K562 (cell line): Measurements from ENCODE around the gene ENO3. TPM values are rescaled to one million over a fixed set of nuclear protein-coding genes. Genes with fewer than 3 reads are reported as not detected.

Experiments used
- microRNA-seq: library from miRNA; unstranded; fragments of <30 nt; microRNA quantifications from one replicate; pipeline ENCODE4, GENCODE V29; 2018; ENCODE audit warnings: borderline microRNAs expressed
- polyA plus RNA-seq, 8 experiments: library from polyadenylated mRNA; depleted of rRNA in 4 of 8; stranded (reverse) in 5 of 8; unstranded in 3 of 8; fragments of >200 nt; fragmentation: Nextera tagmentation in 2 of 8; fragmentation: Illumina TruSeq in 1 of 8; extraction: Ambion mirVana in 2 of 8; extraction: Trizol in 1 of 8; gene quantifications; 2 replicates each; pipeline versions ENCODE4 v1.2.1 to v1.2.3, GENCODE V29; 2011 to 2014; ENCODE audit warnings: inconsistent platforms in 1 of 8, missing spikeins in 1 of 8
- small RNA-seq: library from RNA; depleted of rRNA; stranded (forward); fragments of <200 nt; gene quantifications from one replicate; pipeline ENCODE3, GENCODE V24; 2014
- total RNA-seq, 7 experiments: library from RNA; depleted of rRNA in 6 of 7; stranded (reverse); fragments of >200 nt in 6 of 7; fragmentation: Illumina TruSeq in 2 of 7; extraction: Trizol in 2 of 7; gene quantifications; 2 replicates each; pipeline versions ENCODE4 v1.2.1 to v1.2.3, GENCODE V29; 2011 to 2021; ENCODE audit warnings: low replicate concordance in 1 of 7

The ENO3 gene
- total and polyA plus RNA-seq, 9 of the 15 experiments (the other 6 are each of a cell fraction or from before 2014, with no cell fraction given): 5.7 to 17.2 (median 9.9) TPM

Small RNA genes within 50 kb of the gene (microRNA-seq; reads per million reads assigned to microRNA genes)
- gene MIR6864: 0.27 reads per million
- gene MIR6865: not detected

Small RNA genes within 50 kb of the gene (small RNA-seq; reads per million reads assigned to genes)
- not detected for gene MIR6864
- 0.11 reads per million for gene MIR6865

Other genes with a start within 250 kb of the ENO3 start
Only the 7 nearest of the 26 such genes appear.
- not detected in 2 replicates for gene GP1BA, start 18.8 kb upstream of the ENO3 start, total RNA-seq (2014; rRNA removed)
- gene GP1BA, start 18.8 kb upstream of the ENO3 start, total RNA-seq (2014; rRNA removed; fragmentation: Illumina TruSeq; extraction: Trizol): not detected in 2 replicates
- not detected in 2 replicates for gene GP1BA, start 18.8 kb upstream of the ENO3 start, total RNA-seq (2015; rRNA removed; fragmentation: Illumina TruSeq; extraction: Trizol)
- not detected in 2 replicates for gene GP1BA, start 18.8 kb upstream of the ENO3 start, total RNA-seq (2021)
- gene GP1BA, start 18.8 kb upstream of the ENO3 start, polyA plus RNA-seq (2011; rRNA removed): not detected in 2 replicates
- not detected in 2 replicates for gene GP1BA, start 18.8 kb upstream of the ENO3 start, polyA plus RNA-seq (2014; fragmentation: Illumina TruSeq; extraction: Trizol)
- gene GP1BA, start 18.8 kb upstream of the ENO3 start, polyA plus RNA-seq (2014; fragmentation: Nextera tagmentation; extraction: Ambion mirVana): under 1 TPM in 1 of 2 experiments, not detected in 1; 0.01 TPM
- not detected in 2 replicates for gene GP1BA, start 18.8 kb upstream of the ENO3 start, polyA plus RNA-seq (2014; rRNA removed)
- gene SLC25A11, start 11.1 kb upstream of the ENO3 start, total RNA-seq (2014; rRNA removed): 35.4 and 55.1 TPM in 2 replicates
- 10.8 and 15.8 TPM in 2 replicates for gene SLC25A11, start 11.1 kb upstream of the ENO3 start, total RNA-seq (2014; rRNA removed; fragmentation: Illumina TruSeq; extraction: Trizol)
- gene SLC25A11, start 11.1 kb upstream of the ENO3 start, total RNA-seq (2015; rRNA removed; fragmentation: Illumina TruSeq; extraction: Trizol): 31.0 and 32.9 TPM in 2 replicates
- 56.7 and 58.5 TPM in 2 replicates for gene SLC25A11, start 11.1 kb upstream of the ENO3 start, total RNA-seq (2021)
- 22.8 and 36.0 TPM in 2 replicates for gene SLC25A11, start 11.1 kb upstream of the ENO3 start, polyA plus RNA-seq (2011; rRNA removed)
- gene SLC25A11, start 11.1 kb upstream of the ENO3 start, polyA plus RNA-seq (2014; fragmentation: Illumina TruSeq; extraction: Trizol): 56.3 and 57.2 TPM in 2 replicates
- 10 to 100 TPM in 1 of 2 experiments, 1 to 10 TPM in 1; 3.1 to 11.0 TPM for gene SLC25A11, start 11.1 kb upstream of the ENO3 start, polyA plus RNA-seq (2014; fragmentation: Nextera tagmentation; extraction: Ambion mirVana)
- gene SLC25A11, start 11.1 kb upstream of the ENO3 start, polyA plus RNA-seq (2014; rRNA removed): 38.5 and 49.8 TPM in 2 replicates
- gene RNF167, start 10.9 kb upstream of the ENO3 start, total RNA-seq (2014; rRNA removed): 27.0 and 41.6 TPM in 2 replicates
- gene RNF167, start 10.9 kb upstream of the ENO3 start, total RNA-seq (2014; rRNA removed; fragmentation: Illumina TruSeq; extraction: Trizol): 41.0 and 50.0 TPM in 2 replicates
- 42.6 and 43.0 TPM in 2 replicates for gene RNF167, start 10.9 kb upstream of the ENO3 start, total RNA-seq (2015; rRNA removed; fragmentation: Illumina TruSeq; extraction: Trizol)
- gene RNF167, start 10.9 kb upstream of the ENO3 start, total RNA-seq (2021): 60.5 and 61.6 TPM in 2 replicates
- 45.5 and 52.4 TPM in 2 replicates for gene RNF167, start 10.9 kb upstream of the ENO3 start, polyA plus RNA-seq (2011; rRNA removed)
- 120 and 143 TPM in 2 replicates for gene RNF167, start 10.9 kb upstream of the ENO3 start, polyA plus RNA-seq (2014; fragmentation: Illumina TruSeq; extraction: Trizol)
- 10 to 100 TPM; 16.5 to 21.9 TPM for gene RNF167, start 10.9 kb upstream of the ENO3 start, polyA plus RNA-seq (2014; fragmentation: Nextera tagmentation; extraction: Ambion mirVana)
- gene RNF167, start 10.9 kb upstream of the ENO3 start, polyA plus RNA-seq (2014; rRNA removed): 47.3 and 53.3 TPM in 2 replicates
- gene PFN1, start 2.6 kb upstream of the ENO3 start, total RNA-seq (2014; rRNA removed): 1,086 and 1,479 TPM in 2 replicates
- 307 and 327 TPM in 2 replicates for gene PFN1, start 2.6 kb upstream of the ENO3 start, total RNA-seq (2014; rRNA removed; fragmentation: Illumina TruSeq; extraction: Trizol)
- gene PFN1, start 2.6 kb upstream of the ENO3 start, total RNA-seq (2015; rRNA removed; fragmentation: Illumina TruSeq; extraction: Trizol): 456 and 466 TPM in 2 replicates
- gene PFN1, start 2.6 kb upstream of the ENO3 start, total RNA-seq (2021): 787 and 792 TPM in 2 replicates
- 382 and 556 TPM in 2 replicates for gene PFN1, start 2.6 kb upstream of the ENO3 start, polyA plus RNA-seq (2011; rRNA removed)
- gene PFN1, start 2.6 kb upstream of the ENO3 start, polyA plus RNA-seq (2014; fragmentation: Illumina TruSeq; extraction: Trizol): 776 and 901 TPM in 2 replicates
- 10 to 100 TPM; 60.5 to 88.0 TPM for gene PFN1, start 2.6 kb upstream of the ENO3 start, polyA plus RNA-seq (2014; fragmentation: Nextera tagmentation; extraction: Ambion mirVana)
- gene PFN1, start 2.6 kb upstream of the ENO3 start, polyA plus RNA-seq (2014; rRNA removed): 879 and 1,059 TPM in 2 replicates
- 44.5 and 48.0 TPM in 2 replicates for gene SPAG7, start 16.7 kb downstream of the ENO3 start, total RNA-seq (2014; rRNA removed)
- 21.0 and 25.3 TPM in 2 replicates for gene SPAG7, start 16.7 kb downstream of the ENO3 start, total RNA-seq (2014; rRNA removed; fragmentation: Illumina TruSeq; extraction: Trizol)
- gene SPAG7, start 16.7 kb downstream of the ENO3 start, total RNA-seq (2015; rRNA removed; fragmentation: Illumina TruSeq; extraction: Trizol): 38.6 and 42.0 TPM in 2 replicates
- gene SPAG7, start 16.7 kb downstream of the ENO3 start, total RNA-seq (2021): 29.6 and 30.5 TPM in 2 replicates
- gene SPAG7, start 16.7 kb downstream of the ENO3 start, polyA plus RNA-seq (2011; rRNA removed): 36.3 and 38.8 TPM in 2 replicates
- gene SPAG7, start 16.7 kb downstream of the ENO3 start, polyA plus RNA-seq (2014; fragmentation: Illumina TruSeq; extraction: Trizol): 36.2 and 40.9 TPM in 2 replicates
- gene SPAG7, start 16.7 kb downstream of the ENO3 start, polyA plus RNA-seq (2014; fragmentation: Nextera tagmentation; extraction: Ambion mirVana): 10 to 100 TPM in 1 of 2 experiments, 1 to 10 TPM in 1; 5.6 to 19.7 TPM
- gene SPAG7, start 16.7 kb downstream of the ENO3 start, polyA plus RNA-seq (2014; rRNA removed): 53.5 and 56.2 TPM in 2 replicates
- gene CAMTA2, start 36.6 kb downstream of the ENO3 start, total RNA-seq (2014; rRNA removed): 3.7 and 9.6 TPM in 2 replicates
- 4.0 and 4.4 TPM in 2 replicates for gene CAMTA2, start 36.6 kb downstream of the ENO3 start, total RNA-seq (2014; rRNA removed; fragmentation: Illumina TruSeq; extraction: Trizol)
- 5.3 and 7.0 TPM in 2 replicates for gene CAMTA2, start 36.6 kb downstream of the ENO3 start, total RNA-seq (2015; rRNA removed; fragmentation: Illumina TruSeq; extraction: Trizol)
- 19.9 and 25.1 TPM in 2 replicates for gene CAMTA2, start 36.6 kb downstream of the ENO3 start, total RNA-seq (2021)
- 6.3 and 17.6 TPM in 2 replicates for gene CAMTA2, start 36.6 kb downstream of the ENO3 start, polyA plus RNA-seq (2011; rRNA removed)
- 20.5 and 22.7 TPM in 2 replicates for gene CAMTA2, start 36.6 kb downstream of the ENO3 start, polyA plus RNA-seq (2014; fragmentation: Illumina TruSeq; extraction: Trizol)
- gene CAMTA2, start 36.6 kb downstream of the ENO3 start, polyA plus RNA-seq (2014; fragmentation: Nextera tagmentation; extraction: Ambion mirVana): under 1 TPM; 0.24 to 0.96 TPM
- gene CAMTA2, start 36.6 kb downstream of the ENO3 start, polyA plus RNA-seq (2014; rRNA removed): 13.6 and 20.2 TPM in 2 replicates
- gene INCA1, start 46.4 kb downstream of the ENO3 start, total RNA-seq (2014; rRNA removed): 0.27 TPM in 1 of 2 replicates, not detected in the other
- not detected in 2 replicates for gene INCA1, start 46.4 kb downstream of the ENO3 start, total RNA-seq (2014; rRNA removed; fragmentation: Illumina TruSeq; extraction: Trizol)
- gene INCA1, start 46.4 kb downstream of the ENO3 start, total RNA-seq (2015; rRNA removed; fragmentation: Illumina TruSeq; extraction: Trizol): not detected in 2 replicates
- 0.22 TPM in 1 of 2 replicates, not detected in the other for gene INCA1, start 46.4 kb downstream of the ENO3 start, total RNA-seq (2021)
- 0.08 TPM in 1 of 2 replicates, not detected in the other for gene INCA1, start 46.4 kb downstream of the ENO3 start, polyA plus RNA-seq (2011; rRNA removed)
- gene INCA1, start 46.4 kb downstream of the ENO3 start, polyA plus RNA-seq (2014; fragmentation: Illumina TruSeq; extraction: Trizol): 0.13 TPM in 1 of 2 replicates, not detected in the other
- under 1 TPM; 0.11 to 0.50 TPM for gene INCA1, start 46.4 kb downstream of the ENO3 start, polyA plus RNA-seq (2014; fragmentation: Nextera tagmentation; extraction: Ambion mirVana)
- gene INCA1, start 46.4 kb downstream of the ENO3 start, polyA plus RNA-seq (2014; rRNA removed): not detected in 2 replicates